Measurements from ENCODE around the gene OSBPL5. TPM values are rescaled to one million over a fixed set of nuclear protein-coding genes. Genes with fewer than 3 reads are reported as not detected.

OSBPL5 gene
- total RNA-seq, 2 donors from 2014 or later = 35.0 to 50.7 TPM

- no peak overlapping the region for H3K4me3 ChIP-seq
- no peak overlapping the region for H3K27ac ChIP-seq
- no peaks in the 10 kb centered on the region for H3K36me3 ChIP-seq
- TF ChIP-seq CTCF (IDR thresholded peaks at IDR 0.05) = no peak
- TF ChIP-seq POLR2AphosphoS5 (IDR thresholded peaks at IDR 0.05) = no peak
- TF ChIP-seq POLR2A (IDR thresholded peaks at IDR 0.05) = no peak
- H3K4me1 ChIP-seq (replicated peaks) = no peaks in the 10 kb centered on the region
- no peak for DNase-seq (ENCODE audit: low spot score)
- intact Hi-C loops (cut with DNase I) = no loop called here
- H3K9me3 ChIP-seq = no peaks in the 10 kb centered on the region
- WGBS = 4% methylated on average over 48 of the region's 51 CpGs
- peaks cover 8% of the 10 kb centered on the region for H3K27me3 ChIP-seq (replicated peaks; ENCODE audit: insufficient read depth)
Observed at GRCh38 chr11:3203221-3204043, 38.3 kb upstream of the OSBPL5 start.

DNA sequence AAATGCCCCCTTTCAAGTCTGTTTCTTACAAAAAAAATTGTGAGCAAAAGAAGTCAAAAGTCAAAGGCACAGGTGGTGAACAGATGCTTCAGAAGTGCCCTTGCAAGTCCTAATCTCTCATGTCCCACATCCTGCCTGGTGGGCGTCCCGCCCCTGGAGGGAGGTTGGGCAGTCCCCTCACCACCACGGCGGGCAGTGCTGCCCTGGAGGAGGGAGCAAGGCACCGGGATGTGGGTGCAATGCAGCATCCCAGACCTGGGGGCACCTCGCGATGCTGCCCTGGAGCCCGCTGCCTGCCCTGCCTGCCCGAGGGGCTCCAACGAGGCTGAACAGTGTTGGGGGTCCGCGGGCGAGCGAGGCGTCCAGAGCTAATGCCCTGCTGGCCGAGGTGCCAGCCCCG, 37.6 kb upstream of the OSBPL5 start:
- Histone ChIP-seq H3K9me3 (no peaks in the 10 kb centered on the region), H3K36me3 (no peaks in the 10 kb centered on the region), H3K4me3 (no peak overlapping the region), H3K4me1 (replicated peaks) (no peaks in the 10 kb centered on the region), H3K27ac (no peak overlapping the region), H3K27me3 (replicated peaks; ENCODE audit: insufficient read depth) (peaks cover 8% of the 10 kb centered on the region)
- WGBS = 26% methylated on average over 17 of the region's 17 CpGs
- TF ChIP-seq POLR2AphosphoS5 (IDR thresholded peaks at IDR 0.05) (no peak), CTCF (IDR thresholded peaks at IDR 0.05) (no peak), POLR2A (IDR thresholded peaks at IDR 0.05) (no peak)
- DNase-seq (ENCODE audit: low spot score) = no peak
- intact Hi-C loops (cut with DNase I) = no loop called here

DNA sequence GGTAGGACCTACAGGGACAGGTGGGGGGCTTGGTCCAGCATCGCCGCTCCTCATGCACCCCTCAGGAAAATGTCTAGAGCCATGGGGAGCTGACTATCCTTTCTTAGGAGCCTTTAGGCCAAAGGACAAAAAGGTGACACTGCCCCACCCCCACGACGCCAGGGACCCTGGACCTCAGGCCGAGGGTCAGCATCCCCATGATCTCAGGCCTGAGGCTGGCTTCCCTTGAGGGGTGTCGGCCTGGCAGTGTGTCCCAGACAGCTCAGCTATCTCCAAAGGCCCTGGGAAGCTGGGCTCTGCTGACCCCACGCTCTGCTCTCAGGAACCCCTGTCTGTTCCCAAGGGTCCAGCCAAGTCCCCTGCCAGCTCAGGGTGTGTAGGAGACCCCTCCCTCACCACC, 37.2 kb upstream of the OSBPL5 start:
- 78% methylated on average over 7 of the region's 7 CpGs for WGBS
- no peak overlapping the region for H3K27ac ChIP-seq
- H3K4me3 ChIP-seq = no peak overlapping the region
- intact Hi-C loops (cut with DNase I) = no loop called here
- H3K27me3 ChIP-seq (replicated peaks; ENCODE audit: insufficient read depth) = peaks cover 8% of the 10 kb centered on the region
- no peaks in the 10 kb centered on the region for H3K36me3 ChIP-seq
- H3K9me3 ChIP-seq = no peaks in the 10 kb centered on the region
- TF ChIP-seq POLR2AphosphoS5 (IDR thresholded peaks at IDR 0.05) (no peak), CTCF (IDR thresholded peaks at IDR 0.05) (no peak), POLR2A (IDR thresholded peaks at IDR 0.05) (no peak)
- DNase-seq (ENCODE audit: low spot score) = no peak
- H3K4me1 ChIP-seq (replicated peaks) = no peaks in the 10 kb centered on the region

- Histone ChIP-seq H3K27me3 (replicated peaks; ENCODE audit: insufficient read depth) (peaks cover 8% of the 10 kb centered on the region), H3K36me3 (no peaks in the 10 kb centered on the region), H3K9me3 (no peaks in the 10 kb centered on the region), H3K27ac (no peak overlapping the region), H3K4me3 (no peak overlapping the region), H3K4me1 (replicated peaks) (no peaks in the 10 kb centered on the region)
- TF ChIP-seq POLR2AphosphoS5 (IDR thresholded peaks at IDR 0.05) (no peak), CTCF (IDR thresholded peaks at IDR 0.05) (no peak), POLR2A (IDR thresholded peaks at IDR 0.05) (no peak)
- intact Hi-C loops (cut with DNase I) = no loop called here
- 83% methylated on average over 17 of the region's 17 CpGs for WGBS
- DNase-seq (ENCODE audit: low spot score) = no peak
Observed at GRCh38 chr11:3201677-3202181, 36.6 kb upstream of the OSBPL5 start.

DNA sequence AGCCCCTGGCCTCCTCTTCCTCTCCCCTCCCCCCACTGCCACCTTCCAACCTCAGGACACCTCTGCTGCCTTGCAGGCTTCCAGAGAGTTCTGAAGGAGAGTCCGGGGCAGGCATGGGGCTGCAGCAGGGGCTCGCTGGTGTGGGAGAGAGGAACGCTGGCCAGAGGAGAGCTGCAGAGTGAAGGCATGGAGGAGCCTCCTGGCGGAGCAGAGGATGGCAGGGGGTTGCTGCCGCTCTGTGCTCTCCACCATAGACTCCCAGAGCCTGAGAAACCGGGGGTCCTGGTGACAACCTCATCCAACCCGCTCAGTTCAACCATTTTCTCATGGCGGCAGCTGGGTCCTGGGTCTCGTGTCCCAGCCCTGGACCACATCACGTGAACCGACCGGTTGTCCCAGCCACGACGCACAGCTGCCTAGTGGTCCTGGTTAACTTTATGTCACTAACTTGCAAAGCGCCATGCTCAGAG, 36.0 kb upstream of the OSBPL5 start:
- no peak for DNase-seq (ENCODE audit: low spot score)
- TF ChIP-seq POLR2A (IDR thresholded peaks at IDR 0.05) (no peak), CTCF (IDR thresholded peaks at IDR 0.05) (no peak), POLR2AphosphoS5 (IDR thresholded peaks at IDR 0.05) (no peak)
- Histone ChIP-seq H3K27me3 (replicated peaks; ENCODE audit: insufficient read depth) (peaks cover 8% of the 10 kb centered on the region), H3K4me3 (no peak overlapping the region), H3K36me3 (no peaks in the 10 kb centered on the region), H3K9me3 (no peaks in the 10 kb centered on the region), H3K27ac (no peak overlapping the region), H3K4me1 (replicated peaks) (no peaks in the 10 kb centered on the region)
- intact Hi-C loops (cut with DNase I) = no loop called here
- 90% methylated on average over 15 of the region's 15 CpGs for WGBS
